Measurements from ENCODE around the gene EHMT2.
"Not testable (repeated sequence)": the region's sequence is repeated elsewhere in the genome, so short reads cannot be mapped to it uniquely, and the experiment has no call there.

Gene EHMT2

GRCh38 chr6:31869343-31869742 lies 28.2 kb downstream of the EHMT2 start:
- DNase-seq = no peak

- not testable (repeated sequence) for DNase-seq
Observed at GRCh38 chr6:31868658-31868971, 28.9 kb downstream of the EHMT2 start.

GRCh38 chr6:31865205-31866118 lies 32.0 kb downstream of the EHMT2 start:
- DNase-seq = no peak

- DNase-seq = no peak
Observed at GRCh38 chr6:31864818-31865204, 32.7 kb downstream of the EHMT2 start.

GRCh38 chr6:31864123-31864562 lies 33.4 kb downstream of the EHMT2 start:
- not testable (repeated sequence) for DNase-seq

GRCh38 chr6:31862344-31863235 lies 34.9 kb downstream of the EHMT2 start, which contains the start of gene NEU1:
Gene NEU1 (minus strand): TSS chr6:31862821. CDS start chr6:31862776, 45 bp downstream.
- peak; percentile 97 for DNase-seq

GRCh38 chr6:31861919-31862343 lies 35.6 kb downstream of the EHMT2 start:
- DNase-seq = no peak

- no peak for DNase-seq
Observed at GRCh38 chr6:31861150-31861549, 36.3 kb downstream of the EHMT2 start.

GRCh38 chr6:31860349-31860748 lies 37.1 kb downstream of the EHMT2 start:
- no peak for DNase-seq

GRCh38 chr6:31859923-31860322 lies 37.6 kb downstream of the EHMT2 start:
- DNase-seq = no peak

- no peak for DNase-seq
Observed at GRCh38 chr6:31858707-31859106, 38.8 kb downstream of the EHMT2 start.

- not testable (repeated sequence) for DNase-seq
Observed at GRCh38 chr6:31857774-31858173, 39.7 kb downstream of the EHMT2 start.

- DNase-seq = not testable (repeated sequence)
Observed at GRCh38 chr6:31851980-31852718, 45.3 kb downstream of the EHMT2 start.

GRCh38 chr6:31851485-31851832 lies 46.0 kb downstream of the EHMT2 start:
- DNase-seq = no peak

GRCh38 chr6:31850765-31851484 lies 46.6 kb downstream of the EHMT2 start:
- DNase-seq = no peak

- DNase-seq = no peak
Observed at GRCh38 chr6:31847276-31847978, 50.1 kb downstream of the EHMT2 start.

- DNase-seq = no peak
Observed at GRCh38 chr6:31844507-31844906, 53.0 kb downstream of the EHMT2 start.

- DNase-seq = no peak
Observed at GRCh38 chr6:31842053-31842452, 55.4 kb downstream of the EHMT2 start.

GRCh38 chr6:31839779-31840126 lies 57.7 kb downstream of the EHMT2 start:
- not testable (repeated sequence) for DNase-seq

GRCh38 chr6:31838968-31839367 lies 58.5 kb downstream of the EHMT2 start:
- no peak for DNase-seq

- not testable (repeated sequence) for DNase-seq
Observed at GRCh38 chr6:31838114-31838553, 59.4 kb downstream of the EHMT2 start.

Measured in NCI-H1417 treated with DMSO at 0.1 percent for 48 hours (cell line).